MCF 10A (cell line): ENCODE measurements around the gene ARMC9. TPM values are rescaled to one million over a fixed set of nuclear protein-coding genes. Genes with fewer than 3 reads are reported as not detected.

Experiments
- BruUV-seq: library from RNA; stranded (reverse); fragments of 400-500 nt; replicated peaks from 2 replicates; lab custom pipeline; 2021; lab: Mats Ljungman, UMichigan
- CTCF ChIA-PET: fragments of 300-600 bp; sonication (Branson Sonifier 250); formaldehyde crosslinking; extraction: SDS; loops from one replicate; lab custom pipeline; 2021; ENCODE audit warnings: antibody characterized with exemption, inconsistent platforms; lab: Yijun Ruan, JAX
- POLR2A ChIA-PET: fragments of 300-600, 350-650 bp; sonication (Branson Sonifier 250); formaldehyde crosslinking; extraction: SDS; loops from one replicate; lab custom pipeline; 2020; ENCODE audit warnings: antibody characterized with exemption, inconsistent platforms; lab: Yijun Ruan, JAX
- DNase-seq: peaks from one replicate; pipeline ENCODE4 v3.0.0-alpha.2; 2018; ENCODE audit not compliant: unreplicated experiment
- H3K27ac Mint-ChIP-seq: one replicate; pipeline ENCODE4 v1.8.0; 2022; ENCODE audit warnings: mild to moderate bottlenecking, low read depth, mixed read lengths; ENCODE audit not compliant: unreplicated experiment
- H3K27me3 Mint-ChIP-seq: one replicate; pipeline ENCODE4 v1.8.0; 2022; ENCODE audit warnings: mixed read lengths; ENCODE audit not compliant: insufficient read depth, unreplicated experiment
- H3K36me3 Mint-ChIP-seq: one replicate; pipeline ENCODE4 v1.8.0; 2022; ENCODE audit warnings: mild to moderate bottlenecking, moderate library complexity, mixed read lengths; ENCODE audit not compliant: insufficient read depth, unreplicated experiment
- H3K4me1 Mint-ChIP-seq: one replicate; pipeline ENCODE4 v1.8.0; 2022; ENCODE audit warnings: mixed read lengths; ENCODE audit not compliant: insufficient read depth, unreplicated experiment
- H3K4me3 Mint-ChIP-seq: one replicate; pipeline ENCODE4 v1.8.0; 2022; ENCODE audit warnings: mild to moderate bottlenecking, moderate library complexity, mixed read lengths; ENCODE audit not compliant: unreplicated experiment
- H3K9me3 Mint-ChIP-seq: one replicate; pipeline ENCODE4 v1.8.0; 2022; ENCODE audit warnings: mixed read lengths; ENCODE audit not compliant: unreplicated experiment
- intact Hi-C: fragments of 100-400 bp; cut with micrococcal nuclease; formaldehyde crosslinking; loops from 2 replicates; pipeline ENCODE4 v1.14.1; 2022
- total RNA-seq: library from RNA; stranded (reverse); gene quantifications from 2 replicates; pipeline ENCODE4 v1.2.3, GENCODE V29; 2022
- TF ChIP-seq, protein P1 (sequence below): fragments of 200-600 bp; IDR thresholded peaks from one replicate; pipeline ENCODE4 v1.8.0; 2022; ENCODE audit warnings: antibody characterized with exemption, mild to moderate bottlenecking; ENCODE audit not compliant: unreplicated experiment

The ARMC9 gene
- total RNA-seq, 1 experiment from 2014 or later: 16.5 TPM

- CTCF ChIA-PET: interaction anchor here (0.7 to 10.6 kb wide), 2 partner anchors 179 to 186 kb away, joined by 3 to 156 read pairs; no protein-coding TSS in a partner anchor
- no peaks in the 10 kb centered on the region for H3K4me1 Mint-ChIP-seq
Measured at GRCh38 chr2:231223458-231223976, 25.1 kb downstream of the ARMC9 start.

DNA sequence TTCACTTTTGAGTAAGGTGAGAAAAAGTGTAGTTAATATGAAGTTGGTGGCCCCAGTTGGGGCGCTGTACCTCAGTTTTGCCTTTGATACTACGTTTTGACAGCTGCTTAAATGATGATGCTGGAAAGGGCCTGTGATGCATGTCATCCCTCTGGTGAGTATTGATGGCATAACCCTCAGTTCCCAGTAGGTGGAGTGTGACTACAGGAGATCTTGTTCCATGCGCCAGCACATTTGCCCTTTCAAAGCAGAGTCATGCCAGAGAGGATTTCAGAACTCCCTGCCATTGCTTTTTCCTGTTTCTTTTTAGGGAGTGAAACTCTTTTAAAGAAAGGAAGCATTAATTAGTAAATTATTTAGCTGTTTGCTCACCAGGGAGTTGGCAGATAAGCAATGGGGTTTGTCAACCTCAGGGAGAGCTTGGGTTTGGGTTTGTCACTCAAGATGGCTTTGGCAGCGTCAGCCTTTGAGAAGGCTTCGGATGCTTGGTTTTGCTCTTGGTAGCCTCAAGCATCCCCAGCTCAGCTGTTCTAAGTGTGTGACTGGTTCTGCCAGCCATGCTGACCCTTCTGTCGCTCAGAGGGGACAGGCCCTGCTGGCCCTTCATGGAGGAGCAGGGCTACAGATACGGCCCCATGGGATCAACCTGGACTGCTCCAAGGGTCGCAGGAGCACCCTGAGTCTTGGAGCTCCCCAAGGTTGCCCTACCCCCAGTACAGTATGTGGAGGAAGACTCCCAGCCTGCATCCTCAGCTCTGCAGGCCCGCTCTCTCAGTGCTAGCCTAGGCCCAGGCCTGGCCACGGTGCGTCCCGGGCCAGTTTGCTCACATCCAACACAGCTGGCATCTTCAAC lies 29.1 kb downstream of the ARMC9 start:
- H3K4me3 Mint-ChIP-seq: no peak overlapping the region
- no TSS peak for BruUV-seq
- H3K4me1 Mint-ChIP-seq: no peaks in the 10 kb centered on the region
- peak; percentile 78 for DNase-seq
- CTCF ChIA-PET: interaction anchor here (0.5 to 10.6 kb wide), 39 partner anchors 9 to 1657 kb away, joined by 3 to 156 read pairs (median 4); no protein-coding TSS in a partner anchor
- no peaks in the 10 kb centered on the region for H3K27me3 Mint-ChIP-seq
- H3K36me3 Mint-ChIP-seq: peaks cover 8% of the 10 kb centered on the region
- TF ChIP-seq, protein P1, sequence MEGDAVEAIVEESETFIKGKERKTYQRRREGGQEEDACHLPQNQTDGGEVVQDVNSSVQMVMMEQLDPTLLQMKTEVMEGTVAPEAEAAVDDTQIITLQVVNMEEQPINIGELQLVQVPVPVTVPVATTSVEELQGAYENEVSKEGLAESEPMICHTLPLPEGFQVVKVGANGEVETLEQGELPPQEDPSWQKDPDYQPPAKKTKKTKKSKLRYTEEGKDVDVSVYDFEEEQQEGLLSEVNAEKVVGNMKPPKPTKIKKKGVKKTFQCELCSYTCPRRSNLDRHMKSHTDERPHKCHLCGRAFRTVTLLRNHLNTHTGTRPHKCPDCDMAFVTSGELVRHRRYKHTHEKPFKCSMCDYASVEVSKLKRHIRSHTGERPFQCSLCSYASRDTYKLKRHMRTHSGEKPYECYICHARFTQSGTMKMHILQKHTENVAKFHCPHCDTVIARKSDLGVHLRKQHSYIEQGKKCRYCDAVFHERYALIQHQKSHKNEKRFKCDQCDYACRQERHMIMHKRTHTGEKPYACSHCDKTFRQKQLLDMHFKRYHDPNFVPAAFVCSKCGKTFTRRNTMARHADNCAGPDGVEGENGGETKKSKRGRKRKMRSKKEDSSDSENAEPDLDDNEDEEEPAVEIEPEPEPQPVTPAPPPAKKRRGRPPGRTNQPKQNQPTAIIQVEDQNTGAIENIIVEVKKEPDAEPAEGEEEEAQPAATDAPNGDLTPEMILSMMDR: peak; percentile 69
- POLR2A ChIA-PET: interaction anchor here (0.6 to 1.2 kb wide), 4 partner anchors 114 to 236 kb away, joined by 3 to 5 read pairs (median 4); partner anchors contain the start of gene NCL
- intact Hi-C loops: loop anchor here (1.0 kb wide), 4 partner anchors 70 to 225 kb away; no protein-coding TSS in a partner anchor
- no peak overlapping the region for H3K27ac Mint-ChIP-seq
- no peaks in the 10 kb centered on the region for H3K9me3 Mint-ChIP-seq

More at GRCh38 chr2:231223458-231223976, 25.1 kb downstream of the ARMC9 start:
- no peaks in the 10 kb centered on the region for H3K9me3 Mint-ChIP-seq
- no TSS peak for BruUV-seq
- no peak overlapping the region for H3K27ac Mint-ChIP-seq
- H3K36me3 Mint-ChIP-seq: peaks cover 28% of the 10 kb centered on the region
- POLR2A ChIA-PET: interaction anchor here (0.8 to 0.9 kb wide), 2 partner anchors 22 to 365 kb away, joined by 4 read pairs; no protein-coding TSS in a partner anchor
- no peak for DNase-seq
- no peak overlapping the region for H3K4me3 Mint-ChIP-seq
- no peaks in the 10 kb centered on the region for H3K27me3 Mint-ChIP-seq
- intact Hi-C loops: no loop called here
- TF ChIP-seq, protein P1: no peak

- POLR2A ChIA-PET: no interaction called here
Measured at GRCh38 chr2:231228223-231228622, 29.8 kb downstream of the ARMC9 start.

More at GRCh38 chr2:231228223-231228622, 29.8 kb downstream of the ARMC9 start:
- H3K9me3 Mint-ChIP-seq: no peaks in the 10 kb centered on the region
- H3K36me3 Mint-ChIP-seq: peaks cover 8% of the 10 kb centered on the region
- no peak overlapping the region for H3K4me3 Mint-ChIP-seq
- H3K27me3 Mint-ChIP-seq: no peaks in the 10 kb centered on the region
- TF ChIP-seq, protein P1: no peak
- no peaks in the 10 kb centered on the region for H3K4me1 Mint-ChIP-seq
- BruUV-seq: no TSS peak
- no peak for DNase-seq
- intact Hi-C loops: no loop called here
- CTCF ChIA-PET: interaction anchor here (0.6 to 10.6 kb wide), 23 partner anchors 10 to 229 kb away, joined by 3 to 156 read pairs (median 5); no protein-coding TSS in a partner anchor
- H3K27ac Mint-ChIP-seq: no peak overlapping the region
